ENCODE measurements around the gene TDP1.

- TF ChIP-seq CTCF (IDR thresholded peaks at IDR 0.05) (no peak), POLR2A (IDR thresholded peaks at IDR 0.05) (no peak), POLR2AphosphoS5 (IDR thresholded peaks at IDR 0.05) (no peak)
Observed at GRCh38 chr14:89910691-89911009, 45.1 kb upstream of the TDP1 start.

Data from prostate gland (tissue), 2 donors.